ENCODE data around the gene ZNF507.

- TF ChIP-seq CEBPB (IDR thresholded peaks at IDR 0.05; ENCODE audit: low read depth, low read length) (no peak), EZH2 (IDR thresholded peaks at IDR 0.05; ENCODE audit: low read depth, low read length, severe bottlenecking) (no peak), ZNF274 (IDR thresholded peaks at IDR 0.05; ENCODE audit: borderline replicate concordance, extremely low read depth, low read length) (no peak), TCF12 (IDR thresholded peaks at IDR 0.05; ENCODE audit: low read depth, low read length) (no peak), EP300 (IDR thresholded peaks at IDR 0.05; ENCODE audit: borderline replicate concordance in 1 of 2, low read depth in 2 of 2, low read length in 2 of 2) (no peak), POLR2A (IDR thresholded peaks at IDR 0.05; ENCODE audit: control extremely low read depth in 1 of 2, low read depth in 2 of 2, low read length in 2 of 2) (no peak; a peak in 1 of 3 replicates), HDAC2 (IDR thresholded peaks at IDR 0.05; ENCODE audit: borderline replicate concordance in 1 of 2, low read depth in 2 of 2, low read length in 2 of 2) (no peak), RAD21 (IDR thresholded peaks at IDR 0.05 in 1 of 2, conservative IDR thresholded peaks at IDR 0.05 in 1 of 2; ENCODE audit: low read depth in 2 of 2, low read length in 2 of 2) (no peak), JUND (IDR thresholded peaks at IDR 0.05; ENCODE audit: low read length) (no peak), YY1 (IDR thresholded peaks at IDR 0.05; ENCODE audit: low read depth, low read length) (no peak), BRCA1 (IDR thresholded peaks at IDR 0.05; ENCODE audit: low read depth, low read length) (no peak)
- TF ChIP-seq, protein P1, sequence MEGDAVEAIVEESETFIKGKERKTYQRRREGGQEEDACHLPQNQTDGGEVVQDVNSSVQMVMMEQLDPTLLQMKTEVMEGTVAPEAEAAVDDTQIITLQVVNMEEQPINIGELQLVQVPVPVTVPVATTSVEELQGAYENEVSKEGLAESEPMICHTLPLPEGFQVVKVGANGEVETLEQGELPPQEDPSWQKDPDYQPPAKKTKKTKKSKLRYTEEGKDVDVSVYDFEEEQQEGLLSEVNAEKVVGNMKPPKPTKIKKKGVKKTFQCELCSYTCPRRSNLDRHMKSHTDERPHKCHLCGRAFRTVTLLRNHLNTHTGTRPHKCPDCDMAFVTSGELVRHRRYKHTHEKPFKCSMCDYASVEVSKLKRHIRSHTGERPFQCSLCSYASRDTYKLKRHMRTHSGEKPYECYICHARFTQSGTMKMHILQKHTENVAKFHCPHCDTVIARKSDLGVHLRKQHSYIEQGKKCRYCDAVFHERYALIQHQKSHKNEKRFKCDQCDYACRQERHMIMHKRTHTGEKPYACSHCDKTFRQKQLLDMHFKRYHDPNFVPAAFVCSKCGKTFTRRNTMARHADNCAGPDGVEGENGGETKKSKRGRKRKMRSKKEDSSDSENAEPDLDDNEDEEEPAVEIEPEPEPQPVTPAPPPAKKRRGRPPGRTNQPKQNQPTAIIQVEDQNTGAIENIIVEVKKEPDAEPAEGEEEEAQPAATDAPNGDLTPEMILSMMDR (IDR thresholded peaks at IDR 0.05; ENCODE audit: control extremely low read depth in 1 of 3, insufficient read depth in 1 of 3, low read depth in 1 of 3, low read length in 3 of 3), result no peak
- TF ChIP-seq, protein P2, sequence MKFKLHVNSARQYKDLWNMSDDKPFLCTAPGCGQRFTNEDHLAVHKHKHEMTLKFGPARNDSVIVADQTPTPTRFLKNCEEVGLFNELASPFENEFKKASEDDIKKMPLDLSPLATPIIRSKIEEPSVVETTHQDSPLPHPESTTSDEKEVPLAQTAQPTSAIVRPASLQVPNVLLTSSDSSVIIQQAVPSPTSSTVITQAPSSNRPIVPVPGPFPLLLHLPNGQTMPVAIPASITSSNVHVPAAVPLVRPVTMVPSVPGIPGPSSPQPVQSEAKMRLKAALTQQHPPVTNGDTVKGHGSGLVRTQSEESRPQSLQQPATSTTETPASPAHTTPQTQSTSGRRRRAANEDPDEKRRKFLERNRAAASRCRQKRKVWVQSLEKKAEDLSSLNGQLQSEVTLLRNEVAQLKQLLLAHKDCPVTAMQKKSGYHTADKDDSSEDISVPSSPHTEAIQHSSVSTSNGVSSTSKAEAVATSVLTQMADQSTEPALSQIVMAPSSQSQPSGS (IDR thresholded peaks at IDR 0.05; ENCODE audit: low read length), result no peak
Measured at GRCh38 chr19:32403291-32403995, 58.0 kb downstream of the ZNF507 start.
